ENCODE data around the gene CAMTA1.

CAMTA1 gene

GRCh38 chr1:7811476-7811875 lies 1026.2 kb downstream of the CAMTA1 start:
- no peak for DNase-seq (ENCODE audit: low read depth in 2 of 2)

GRCh38 chr1:7813677-7814373 lies 1028.6 kb downstream of the CAMTA1 start:
- DNase-seq (ENCODE audit: low read depth in 2 of 2) = no peak
